HuH-7.5 (cell line): ENCODE results near the gene BACH2.
"Not testable (repeated sequence)": the region's sequence is repeated elsewhere in the genome, so short reads cannot be mapped to it uniquely, and the experiment has no call there.

Experiments used
- DNase-seq: peaks from one replicate; pipeline ENCODE4 v3.0.0; 2011; ENCODE audit warnings: low spot score

The BACH2 gene

DNA sequence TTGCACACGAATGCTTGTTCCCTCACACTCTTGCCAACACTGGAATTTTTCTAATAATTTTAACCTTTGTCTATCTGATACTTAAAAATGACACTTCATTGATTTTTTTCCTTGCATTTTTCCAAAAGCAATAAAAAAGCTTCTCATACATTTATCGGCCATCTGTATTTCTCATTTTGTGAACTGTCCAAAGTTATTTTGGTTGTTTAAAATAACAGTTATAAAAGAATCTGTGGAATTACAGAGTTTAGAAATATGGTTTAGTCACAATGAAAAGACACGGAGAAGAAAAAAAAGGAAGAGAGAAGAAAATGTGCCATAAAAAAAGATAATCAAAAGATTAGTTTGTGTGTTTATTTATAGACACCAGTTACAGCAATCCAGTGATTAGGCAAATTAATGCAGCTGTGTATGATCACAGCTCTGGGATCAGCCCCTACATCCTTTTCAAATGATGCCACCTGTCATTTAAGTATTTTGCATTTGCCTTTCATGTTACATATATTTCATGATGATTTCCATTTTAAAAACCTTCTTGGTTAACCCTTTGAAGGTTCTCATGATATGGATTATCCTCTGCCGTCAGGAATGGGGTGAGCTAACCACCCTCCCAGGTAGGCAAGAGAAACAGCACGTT is 171.7 kb downstream of the BACH2 start:
- no peak for DNase-seq

DNA sequence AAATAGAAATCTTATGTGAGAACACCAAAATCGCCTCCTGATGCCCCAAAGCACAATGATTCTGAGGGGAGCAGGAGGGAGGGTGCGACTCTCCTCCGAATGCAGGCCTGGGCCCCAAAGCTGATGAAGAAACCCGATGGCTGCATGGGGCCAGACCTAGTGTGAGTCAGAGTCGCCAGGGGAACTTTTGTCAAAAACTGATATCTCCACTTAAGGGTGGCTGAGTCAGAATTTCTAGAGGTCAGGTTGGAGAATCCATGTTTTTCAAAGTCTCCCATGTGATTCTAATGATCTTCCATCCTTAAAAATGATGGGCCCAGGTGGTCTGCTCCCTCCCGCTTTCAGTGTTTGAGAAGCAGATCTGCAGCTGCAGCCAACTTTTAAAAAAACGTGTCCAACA is 172.8 kb downstream of the BACH2 start:
- no peak for DNase-seq

- DNase-seq = no peak
These were observed 174.7 kb downstream of the BACH2 start for GRCh38 chr6:90121982-90122381.

DNA sequence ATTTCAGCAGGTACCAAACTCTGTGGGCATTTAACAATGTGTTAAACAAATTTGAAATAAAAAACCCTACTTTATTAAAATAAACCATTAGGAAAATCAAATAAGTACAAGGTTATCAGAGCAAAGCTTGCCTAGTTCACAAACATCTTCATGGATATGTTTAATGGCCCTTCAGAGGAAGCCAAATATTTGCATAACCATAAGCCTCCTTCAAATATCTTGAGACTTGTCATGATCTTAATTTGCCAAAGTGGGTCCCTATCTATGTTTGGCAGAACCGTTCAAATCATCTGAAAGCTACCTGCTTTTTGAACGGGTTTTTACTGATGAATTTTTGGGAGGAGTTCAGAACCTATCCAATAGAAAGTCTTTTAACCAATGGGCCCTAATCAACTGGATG is 176.3 kb downstream of the BACH2 start:
- DNase-seq = no peak

DNA sequence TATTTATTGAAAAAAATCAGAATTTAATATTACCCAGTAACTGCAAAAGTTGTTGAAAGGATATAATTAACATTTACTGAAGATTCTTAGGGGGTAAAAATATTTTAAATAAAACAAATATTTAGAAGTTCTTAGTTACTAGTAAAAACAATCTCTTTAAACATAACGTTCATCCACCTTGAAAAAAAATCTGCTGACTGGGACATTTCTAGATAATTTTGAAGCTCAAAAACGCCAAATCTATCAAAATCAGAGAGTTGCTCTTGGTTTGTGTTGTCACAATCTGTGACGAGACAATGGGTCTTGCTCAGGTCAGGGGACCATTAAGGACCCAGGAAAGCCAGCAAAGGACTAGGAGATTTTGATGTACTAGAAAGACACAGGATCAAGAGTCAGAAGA is 177.0 kb downstream of the BACH2 start:
- no peak for DNase-seq

GRCh38 chr6:90118581-90118980 is 178.1 kb downstream of the BACH2 start:
- no peak for DNase-seq

- DNase-seq = no peak
These were observed 178.6 kb downstream of the BACH2 start for GRCh38 chr6:90118069-90118468.

- DNase-seq = not testable (repeated sequence)
These were observed 180.5 kb downstream of the BACH2 start for GRCh38 chr6:90116126-90116525.

DNA sequence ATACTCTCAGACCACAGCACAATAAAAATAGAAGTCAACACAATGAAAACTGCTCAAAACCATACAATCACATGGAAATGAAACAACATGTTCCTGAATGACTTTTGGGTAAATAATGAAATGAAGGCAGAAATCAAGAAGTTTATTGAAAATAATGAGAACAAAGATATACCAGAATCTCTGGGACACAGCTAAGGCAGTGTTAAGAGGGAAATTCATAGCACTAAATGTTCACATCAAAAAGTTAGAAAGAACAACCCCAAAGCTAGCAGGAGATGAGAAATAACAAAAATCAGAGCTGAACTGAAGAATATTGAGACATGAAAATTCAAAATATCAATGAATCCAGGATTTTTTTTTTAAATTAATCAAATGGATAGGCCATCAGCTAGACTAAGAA is 183.3 kb downstream of the BACH2 start:
- DNase-seq = no peak

- no peak for DNase-seq
These were observed 185.3 kb downstream of the BACH2 start for GRCh38 chr6:90111387-90111786.

- no peak for DNase-seq
These were observed 185.7 kb downstream of the BACH2 start for GRCh38 chr6:90110971-90111370.

- DNase-seq = no peak
These were observed 187.5 kb downstream of the BACH2 start for GRCh38 chr6:90109141-90109540.

DNA sequence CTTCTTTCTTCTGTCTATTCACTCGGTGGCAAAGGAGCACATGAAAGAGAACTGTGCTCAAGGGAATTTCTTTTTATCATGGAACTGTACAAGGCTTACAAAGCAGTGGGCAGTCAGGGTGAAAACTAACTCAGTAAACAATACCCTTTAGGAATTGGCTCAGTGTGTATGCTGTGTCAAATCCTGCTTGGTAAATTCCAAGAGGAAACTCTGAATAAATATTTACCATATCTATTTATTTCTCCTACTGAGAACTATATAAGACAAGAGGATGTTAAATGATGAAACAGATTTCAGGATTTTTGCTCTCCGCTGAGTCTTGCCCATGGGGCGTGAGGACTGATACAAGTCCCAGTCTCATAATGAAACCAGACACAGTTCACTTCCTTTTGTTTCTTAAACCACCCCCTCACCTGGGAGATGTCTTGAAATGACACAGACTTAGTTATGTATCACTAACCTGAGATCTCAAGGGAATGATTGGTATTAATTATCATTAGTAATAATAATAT is 188.8 kb downstream of the BACH2 start:
- no peak for DNase-seq

DNA sequence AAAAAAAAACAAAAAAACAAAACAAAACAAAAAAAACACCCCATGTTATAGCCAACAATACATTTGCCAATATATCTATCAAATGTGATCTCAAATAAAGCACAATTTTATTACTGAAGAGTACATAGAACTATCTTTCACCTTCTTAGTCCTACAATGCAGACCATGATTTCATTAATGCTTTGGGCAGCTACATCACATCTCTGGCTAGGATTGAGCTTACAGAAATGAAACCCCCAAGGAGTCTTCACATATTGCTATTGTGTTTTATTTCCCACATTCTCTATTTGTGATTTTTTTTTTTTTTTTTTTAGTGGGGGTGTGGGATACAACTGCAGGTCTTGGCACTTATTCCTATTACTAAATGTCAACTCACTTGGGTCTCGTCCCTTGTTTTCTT is 189.3 kb downstream of the BACH2 start:
- no peak for DNase-seq

DNA sequence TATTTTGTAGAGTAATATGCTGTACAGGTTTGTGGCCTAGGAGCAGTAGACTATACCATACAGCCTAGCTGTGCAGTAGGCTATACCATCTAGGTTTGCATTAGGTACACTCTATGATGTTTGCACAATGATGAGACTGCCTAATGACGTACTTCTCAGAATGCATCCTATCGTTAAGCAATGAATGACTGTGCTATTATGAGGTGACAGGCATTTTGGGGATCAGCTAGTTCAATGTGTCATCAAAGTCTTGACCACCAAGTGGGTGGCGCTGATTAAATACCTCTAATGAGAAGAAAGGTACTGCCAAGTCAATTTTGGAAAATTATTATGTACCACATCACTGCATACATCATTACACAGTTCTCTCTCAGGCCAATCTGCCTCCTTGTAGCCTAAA is 190.2 kb downstream of the BACH2 start:
- no peak for DNase-seq

DNA sequence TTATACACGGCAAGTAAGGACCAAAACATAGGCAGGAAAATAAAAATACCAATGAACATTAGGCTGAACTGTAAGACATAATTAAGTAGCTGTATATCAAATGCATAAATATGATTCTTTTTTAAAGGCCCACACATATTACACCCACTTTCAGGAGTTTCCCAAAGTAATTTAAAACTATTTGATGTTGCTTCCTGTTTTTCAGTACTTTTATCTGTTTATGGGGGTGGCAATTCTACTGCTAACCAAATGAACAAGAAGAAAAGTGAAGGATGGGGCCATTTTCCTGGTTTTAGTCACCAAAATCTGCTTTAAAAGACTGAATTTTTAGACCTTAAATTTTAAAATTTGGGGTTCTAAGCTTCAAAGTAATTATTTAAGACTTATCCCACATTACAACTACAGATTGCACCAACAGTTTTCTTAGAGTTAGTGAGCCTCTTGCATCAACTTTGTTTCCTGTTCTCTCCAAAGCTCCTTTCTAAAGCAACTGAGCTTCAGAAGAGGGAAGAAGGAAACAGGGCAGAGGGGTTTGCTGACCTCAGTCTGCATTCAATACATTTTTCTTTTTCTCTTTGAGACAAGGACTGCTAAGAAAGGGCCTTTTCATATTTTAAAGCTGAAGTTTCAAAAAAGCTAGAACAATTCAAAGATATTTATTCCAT is 191.0 kb downstream of the BACH2 start:
- no peak for DNase-seq

- DNase-seq = no peak
These were observed 193.4 kb downstream of the BACH2 start for GRCh38 chr6:90103056-90103800.

GRCh38 chr6:90101403-90101802 is 195.2 kb downstream of the BACH2 start:
- DNase-seq = no peak

- no peak for DNase-seq
These were observed 196.5 kb downstream of the BACH2 start for GRCh38 chr6:90100059-90100665.

- DNase-seq = no peak
These were observed 198.0 kb downstream of the BACH2 start for GRCh38 chr6:90098627-90099026.

DNA sequence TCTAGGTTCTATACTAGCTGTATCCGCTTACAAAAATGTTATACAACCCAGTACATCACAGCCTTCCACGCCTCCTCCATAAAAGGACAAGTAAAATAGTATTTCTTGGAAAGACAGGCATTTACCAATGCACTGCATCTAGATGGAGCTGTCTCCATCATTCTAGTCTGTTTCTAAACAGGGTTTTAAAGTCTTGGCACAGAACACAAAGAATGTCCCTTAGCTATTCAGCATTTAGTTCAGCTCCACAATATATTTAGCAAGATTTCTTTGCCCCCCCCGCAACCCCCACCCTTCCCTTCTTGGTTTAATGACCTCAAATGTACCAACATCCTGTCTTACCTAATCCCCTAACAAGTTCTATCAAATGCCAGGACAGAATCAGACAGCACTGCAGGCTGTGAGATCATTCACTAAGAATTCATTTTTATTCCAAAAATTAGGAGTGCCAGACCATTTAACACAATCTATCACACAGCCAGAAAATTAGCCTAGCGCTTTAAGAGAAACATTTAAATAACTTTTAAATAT is 198.6 kb downstream of the BACH2 start:
- DNase-seq = no peak

GRCh38 chr6:90097356-90097755 is 199.3 kb downstream of the BACH2 start:
- DNase-seq = no peak

DNA sequence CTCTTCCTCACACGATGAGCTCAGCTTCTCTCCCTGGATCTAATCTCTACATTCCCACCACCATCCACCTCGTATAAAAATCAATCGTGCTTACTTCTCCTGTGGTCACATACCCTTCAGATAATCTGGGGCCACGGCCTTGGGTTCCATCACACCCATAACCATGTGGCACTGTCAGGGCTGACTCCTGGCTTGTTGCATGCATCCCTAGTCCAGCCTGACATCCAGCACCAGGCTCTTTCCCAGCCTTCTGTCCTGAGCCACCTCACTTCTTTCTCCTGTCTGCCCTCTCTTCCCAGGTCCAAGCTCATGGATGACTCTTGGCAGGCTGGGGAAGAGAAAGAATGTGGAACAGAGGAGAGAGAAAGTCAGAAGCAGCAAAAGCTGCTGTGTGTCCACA is 199.8 kb downstream of the BACH2 start:
- DNase-seq = no peak
